Cardiac fibroblast (primary cell): ENCODE measurements around the gene ACBD6.

Experiments used
- DNase-seq, 2 donors: peaks; one replicate each; pipeline versions ENCODE4 v3.0.0 to v3.0.0-alpha.2; 2010; ENCODE audit warnings: low read depth in 2 of 2
- H3K4me3 ChIP-seq, 2 donors: replicated peaks in 1 of 2; 1 replicate in 1 of 2; 2 replicates in 1 of 2; pipeline ENCODE4 v1.5.1; 2011; ENCODE audit warnings: low read depth in 2 of 2, low read length in 2 of 2, mild to moderate bottlenecking in 2 of 2, moderate library complexity in 1 of 2
- TF ChIP-seq, protein P1 (sequence below): IDR thresholded peaks from one replicate; pipeline ENCODE4 v1.5.1; 2011; ENCODE audit warnings: low read depth, mild to moderate bottlenecking, low read length, inconsistent platforms

Gene ACBD6

DNA sequence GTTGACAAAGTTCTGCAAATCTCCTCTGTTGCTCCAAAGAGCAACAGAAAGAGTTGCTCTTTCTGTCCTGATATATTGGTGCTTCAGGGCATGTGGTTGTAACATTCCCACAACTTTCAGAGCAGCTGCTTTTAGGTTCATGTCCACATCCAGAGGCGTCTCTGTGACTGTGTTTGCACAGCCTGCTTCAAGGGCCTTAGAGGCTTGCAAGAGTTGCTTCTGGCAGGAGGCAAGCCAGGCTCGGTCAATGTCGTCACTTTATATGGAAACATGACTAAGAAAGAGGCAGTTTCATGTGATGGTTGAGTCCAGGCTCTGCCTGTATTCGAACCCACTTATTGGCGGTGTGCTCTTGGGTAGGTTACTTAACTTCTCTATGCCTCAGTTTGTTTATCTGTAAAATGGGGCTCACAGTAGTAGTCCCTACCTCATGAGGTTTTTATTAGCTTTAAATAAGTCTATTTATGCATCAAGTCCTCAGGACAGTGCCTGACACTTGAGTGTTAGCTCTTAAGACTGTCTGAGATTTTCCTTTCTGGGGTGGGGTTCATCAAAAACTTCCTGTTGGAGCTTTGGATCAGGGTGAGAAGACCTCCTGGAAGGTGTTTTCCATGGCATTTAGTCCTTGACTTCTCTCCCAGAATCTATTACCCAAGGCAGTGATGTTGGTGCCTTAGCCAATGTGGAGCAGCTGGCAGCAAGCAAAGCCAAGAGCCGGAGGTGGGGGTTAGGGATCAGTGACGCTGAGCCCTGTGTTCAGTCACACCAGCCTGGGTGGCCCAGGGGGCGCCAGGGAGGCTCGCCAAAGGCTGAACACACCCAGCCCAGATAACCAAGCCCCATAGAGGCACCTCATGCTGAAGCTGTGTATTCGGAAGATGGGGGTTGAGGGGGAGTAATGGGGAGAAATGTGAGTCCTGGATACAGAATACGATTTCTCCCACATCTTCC is 253.4 kb downstream of the ACBD6 start:
- TF ChIP-seq, protein P1, sequence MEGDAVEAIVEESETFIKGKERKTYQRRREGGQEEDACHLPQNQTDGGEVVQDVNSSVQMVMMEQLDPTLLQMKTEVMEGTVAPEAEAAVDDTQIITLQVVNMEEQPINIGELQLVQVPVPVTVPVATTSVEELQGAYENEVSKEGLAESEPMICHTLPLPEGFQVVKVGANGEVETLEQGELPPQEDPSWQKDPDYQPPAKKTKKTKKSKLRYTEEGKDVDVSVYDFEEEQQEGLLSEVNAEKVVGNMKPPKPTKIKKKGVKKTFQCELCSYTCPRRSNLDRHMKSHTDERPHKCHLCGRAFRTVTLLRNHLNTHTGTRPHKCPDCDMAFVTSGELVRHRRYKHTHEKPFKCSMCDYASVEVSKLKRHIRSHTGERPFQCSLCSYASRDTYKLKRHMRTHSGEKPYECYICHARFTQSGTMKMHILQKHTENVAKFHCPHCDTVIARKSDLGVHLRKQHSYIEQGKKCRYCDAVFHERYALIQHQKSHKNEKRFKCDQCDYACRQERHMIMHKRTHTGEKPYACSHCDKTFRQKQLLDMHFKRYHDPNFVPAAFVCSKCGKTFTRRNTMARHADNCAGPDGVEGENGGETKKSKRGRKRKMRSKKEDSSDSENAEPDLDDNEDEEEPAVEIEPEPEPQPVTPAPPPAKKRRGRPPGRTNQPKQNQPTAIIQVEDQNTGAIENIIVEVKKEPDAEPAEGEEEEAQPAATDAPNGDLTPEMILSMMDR = peak; percentile 8
- H3K4me3 ChIP-seq = no peak overlapping the region
- DNase-seq = peak in 1 of 2 donors; percentile 35

DNA sequence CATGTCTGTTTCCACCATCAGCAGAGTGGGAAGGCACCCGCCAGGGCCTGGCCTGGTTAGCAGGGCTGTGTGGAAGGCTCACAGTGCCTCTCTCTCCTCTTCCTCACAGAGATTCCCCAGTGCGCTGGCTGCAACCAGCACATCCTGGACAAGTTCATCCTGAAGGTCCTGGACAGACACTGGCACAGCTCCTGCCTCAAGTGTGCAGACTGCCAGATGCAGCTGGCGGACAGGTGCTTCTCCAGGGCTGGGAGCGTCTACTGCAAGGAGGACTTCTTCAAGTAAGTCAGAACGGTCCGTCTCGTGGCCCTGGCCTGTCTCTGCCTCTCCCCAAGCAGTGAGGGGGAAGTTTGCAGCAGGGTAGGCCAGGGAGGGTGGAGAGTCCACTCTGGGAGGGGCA is 254.2 kb downstream of the ACBD6 start:
- TF ChIP-seq, protein P1 = no peak
- DNase-seq = no peak
- H3K4me3 ChIP-seq = no peak overlapping the region

DNA sequence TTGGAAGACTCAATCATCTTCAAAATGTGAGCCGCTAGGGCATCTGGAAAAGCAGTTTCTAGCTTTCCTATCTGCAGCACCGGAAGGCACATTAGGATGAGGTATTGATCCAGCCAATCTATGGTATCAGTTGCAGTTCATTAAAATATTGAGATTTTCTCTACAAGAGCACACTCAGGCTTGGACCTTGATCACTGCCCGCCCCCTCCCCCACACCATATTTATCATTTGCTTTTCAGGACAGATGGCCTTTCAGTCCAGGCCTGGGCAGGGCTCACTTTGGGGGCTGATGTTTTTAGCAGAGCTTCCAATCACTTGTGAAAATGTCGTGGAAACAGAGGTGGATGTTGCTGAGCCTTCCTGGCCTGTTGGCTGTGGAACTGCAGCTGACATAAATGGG is 254.8 kb downstream of the ACBD6 start:
- TF ChIP-seq, protein P1 = no peak
- H3K4me3 ChIP-seq = no peak overlapping the region
- no peak for DNase-seq

DNA sequence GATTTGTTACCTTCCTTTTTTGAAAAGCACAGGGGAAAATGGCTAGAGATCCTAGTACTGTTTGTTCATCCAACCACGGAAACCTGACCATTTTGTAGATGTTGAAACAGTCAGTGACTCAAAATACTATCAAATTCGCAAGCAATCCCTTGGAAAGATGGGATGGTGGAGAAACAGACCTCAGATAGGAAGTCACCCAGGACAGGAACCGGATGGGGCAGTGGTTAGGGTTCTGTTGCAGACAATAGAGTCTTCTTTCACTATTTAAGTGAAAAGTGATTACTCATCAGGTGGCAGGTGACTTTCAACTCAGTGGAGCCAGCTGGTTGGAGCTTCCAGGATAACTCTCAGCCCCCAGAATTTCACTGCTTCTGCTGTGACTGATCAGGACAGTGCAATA is 255.3 kb downstream of the ACBD6 start:
- H3K4me3 ChIP-seq = no peak overlapping the region
- TF ChIP-seq, protein P1 = no peak
- peak in 1 of 2 donors; percentile 52 for DNase-seq

DNA sequence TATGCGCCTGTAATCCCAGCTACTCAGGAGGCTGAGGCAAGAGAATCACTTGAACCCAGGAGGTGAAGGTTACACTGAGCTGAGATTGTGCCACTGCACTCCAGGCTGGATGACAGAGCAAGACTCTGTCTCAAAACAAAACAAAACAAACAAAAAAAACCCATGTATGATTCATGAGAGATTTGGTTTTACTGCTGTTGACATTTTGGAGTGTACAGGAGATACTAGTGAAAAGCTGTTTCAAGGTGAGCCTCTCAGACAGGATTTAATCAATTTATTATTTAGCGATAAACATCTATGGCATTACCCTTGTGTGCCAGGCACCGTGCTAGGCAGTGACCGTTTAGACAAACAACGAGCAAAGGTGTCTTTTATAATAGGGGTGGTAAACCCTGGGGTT is 255.8 kb downstream of the ACBD6 start:
- TF ChIP-seq, protein P1 = no peak
- no peak for DNase-seq
- H3K4me3 ChIP-seq = no peak overlapping the region

DNA sequence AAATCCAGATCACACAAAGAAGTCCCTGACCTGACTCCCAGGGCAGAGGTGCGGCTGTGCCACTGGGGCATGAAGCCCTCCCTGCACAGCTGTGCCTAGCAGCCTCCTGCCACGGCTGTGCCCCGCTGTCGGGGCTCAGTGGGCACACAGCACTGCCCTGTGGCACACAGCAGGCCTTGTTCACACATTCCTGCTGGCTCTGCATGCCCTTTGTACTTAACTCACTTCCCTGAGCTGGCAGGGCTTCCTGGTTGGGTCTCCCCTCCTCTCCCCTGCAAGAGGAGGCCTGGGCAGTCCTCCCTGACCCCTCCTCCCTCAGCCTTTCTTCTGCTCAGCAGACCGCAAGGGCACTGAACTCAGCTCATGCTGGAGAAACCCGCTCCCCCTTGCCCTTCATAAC is 257.5 kb downstream of the ACBD6 start:
- no peak for DNase-seq

More for the DNA sequence above, 257.5 kb downstream of the ACBD6 start:
- TF ChIP-seq, protein P1 = no peak
- H3K4me3 ChIP-seq = no peak overlapping the region
